Measurements from ENCODE around the gene WDR48.

DNA sequence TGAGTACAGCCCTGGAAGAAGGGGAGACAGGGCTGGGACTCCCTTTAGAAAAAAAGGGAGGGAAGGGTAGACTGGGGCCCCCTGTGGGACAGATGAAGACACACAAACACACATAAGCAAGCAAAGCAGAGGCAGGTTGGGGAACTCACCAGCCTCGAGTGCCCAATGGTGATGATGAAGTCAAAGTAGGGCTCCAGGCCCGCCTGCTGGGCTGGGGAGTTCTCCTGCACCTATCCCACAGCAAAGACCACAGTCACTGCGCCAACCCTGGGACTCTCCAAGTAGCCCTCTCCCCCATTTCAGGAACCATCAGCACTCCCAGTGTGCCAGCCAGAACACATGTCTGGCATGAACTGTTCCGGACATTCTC is 51.5 kb downstream of the WDR48 start:
- TF ChIP-seq POLR2A (IDR thresholded peaks at IDR 0.05) (no peak), CTCF (IDR thresholded peaks at IDR 0.05) (no peak), EP300 (IDR thresholded peaks at IDR 0.05) (no peak)

All from ovary (tissue), 3 donors.